ENCODE measurements around the gene WNT7A.

WNT7A gene

DNA sequence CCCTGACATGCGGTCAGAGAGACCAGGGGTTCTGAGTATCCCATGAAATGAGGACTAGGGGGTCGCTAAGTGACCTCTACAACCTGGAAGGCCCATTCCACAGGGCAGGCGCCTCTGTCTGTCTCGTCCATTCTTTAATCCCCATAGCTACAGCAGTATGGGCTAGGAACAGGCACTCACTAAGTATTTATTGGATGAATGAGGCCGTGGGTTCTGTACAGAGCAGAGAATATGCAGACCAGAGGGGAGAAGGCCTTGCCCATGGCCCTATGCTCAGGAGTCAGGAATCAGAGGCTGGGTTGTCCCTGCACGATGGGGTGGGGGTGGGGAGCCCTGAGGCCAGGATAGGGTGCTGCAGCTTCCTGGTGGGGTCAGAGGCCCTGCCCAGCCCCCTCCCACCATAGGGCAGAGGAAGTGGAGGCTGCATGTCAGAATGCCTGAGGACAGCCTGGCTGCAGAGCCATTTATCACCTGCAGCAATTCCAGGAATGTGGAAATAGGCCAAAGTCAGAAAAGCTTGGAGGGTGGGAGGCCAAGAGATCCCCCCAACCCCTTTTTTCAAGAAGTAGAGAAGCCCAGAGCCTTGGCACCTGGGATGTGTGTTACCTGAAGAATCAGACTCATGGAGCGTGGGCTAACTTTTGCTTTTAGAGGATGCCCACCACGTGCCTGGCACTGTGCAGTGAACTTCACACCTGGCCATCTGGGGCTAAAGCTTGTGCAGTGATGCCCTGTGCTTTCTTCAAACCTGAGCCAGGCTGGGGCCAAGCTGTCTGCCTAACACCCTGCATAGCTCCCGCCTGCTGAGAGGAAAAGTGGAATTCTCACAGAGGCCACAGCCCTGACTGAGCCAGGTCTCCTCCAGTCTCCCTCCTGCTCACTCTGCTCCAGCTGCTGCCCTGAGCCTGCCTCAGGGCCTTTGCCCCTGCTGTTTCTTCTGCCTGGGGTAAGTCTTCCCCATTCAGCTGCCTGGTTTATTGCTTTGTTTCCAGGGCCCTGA, 109.4 kb downstream of the WNT7A start:
- DNase-seq (ENCODE audit: low read depth in 2 of 2) = no peak

DNA sequence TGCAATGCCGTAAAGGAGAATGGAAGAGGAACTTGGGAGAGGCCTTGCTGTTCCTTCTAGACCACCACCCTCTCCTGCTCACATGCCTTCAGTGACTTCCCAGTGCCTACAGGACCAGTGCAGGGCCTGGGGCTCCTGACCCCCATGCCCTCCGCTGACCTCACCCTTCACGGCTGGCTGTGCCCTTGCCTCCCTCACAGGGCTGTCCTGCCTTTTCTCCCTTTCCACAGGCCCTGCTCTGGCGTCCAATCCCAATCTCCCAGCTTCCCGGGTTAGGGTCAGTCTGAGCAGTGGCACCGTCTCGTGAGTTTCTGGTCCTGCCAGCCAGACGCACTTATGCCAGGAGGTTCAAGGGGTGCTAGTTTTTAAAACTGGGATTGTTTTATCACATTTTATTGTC, 110.4 kb downstream of the WNT7A start:
- no peak for DNase-seq (ENCODE audit: low read depth in 2 of 2)

DNA sequence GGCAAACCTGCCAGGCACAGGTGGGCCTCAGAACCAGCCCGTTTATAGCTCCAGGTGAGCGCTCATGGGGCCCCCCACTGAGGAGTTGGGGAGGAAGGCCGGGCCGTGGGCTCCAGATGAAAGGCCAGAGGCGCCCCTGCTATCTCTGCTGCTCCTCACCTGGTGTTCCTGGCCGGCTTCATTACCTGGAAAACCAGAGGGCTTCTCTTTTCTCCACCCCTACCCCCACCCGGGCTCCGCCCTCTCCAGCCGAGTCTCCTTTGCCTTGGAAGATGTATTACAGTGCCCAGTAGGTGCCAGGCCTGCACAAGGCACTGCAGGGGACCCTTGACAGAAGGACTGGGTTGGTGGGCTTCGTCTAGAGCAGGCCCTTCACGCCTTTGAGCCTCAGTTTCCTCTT, 111.4 kb downstream of the WNT7A start:
- DNase-seq (ENCODE audit: low read depth in 2 of 2) = no peak

DNA sequence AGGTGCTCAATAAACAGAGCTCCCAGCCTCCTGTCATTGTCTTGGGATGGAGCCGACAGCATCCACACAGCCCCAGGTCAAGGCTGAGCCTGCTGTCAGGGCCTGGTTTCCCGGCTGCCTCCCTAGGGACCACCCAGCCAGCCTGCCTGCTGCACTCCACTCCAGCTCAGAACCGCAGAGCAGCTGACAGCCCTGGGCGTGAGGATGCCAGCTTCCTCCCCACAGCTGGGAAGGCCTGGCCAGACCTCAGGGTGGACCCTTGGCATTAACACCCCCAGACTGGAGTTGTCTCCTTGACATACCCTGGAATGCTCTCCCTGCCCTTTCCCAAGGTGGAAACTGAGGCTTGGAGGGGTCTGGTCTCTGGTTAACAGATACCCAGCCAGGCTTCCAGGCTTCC, 112.0 kb downstream of the WNT7A start:
- DNase-seq (ENCODE audit: low read depth in 2 of 2) = no peak

DNA sequence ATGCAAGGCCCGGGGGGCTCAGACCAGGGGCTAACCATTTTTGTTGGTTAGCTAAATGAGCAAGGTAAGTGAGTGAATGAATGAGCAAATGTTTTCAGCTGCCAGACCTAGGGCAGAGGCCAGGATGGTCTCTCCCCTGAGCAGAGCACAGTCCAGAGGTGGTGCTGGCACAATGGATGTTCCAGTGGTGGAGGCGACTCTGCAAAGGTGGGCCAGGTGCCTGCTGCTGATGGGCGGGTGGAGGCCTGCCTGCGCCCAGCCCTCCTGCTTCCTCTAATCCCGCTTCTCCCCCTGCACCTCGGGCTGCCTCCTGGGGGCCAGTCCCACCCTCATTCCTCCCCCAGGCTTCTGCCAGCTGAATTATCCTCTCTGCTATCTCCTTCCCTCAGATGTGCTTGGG, 112.8 kb downstream of the WNT7A start:
- no peak for DNase-seq (ENCODE audit: low read depth in 2 of 2)
